Heart left ventricle (tissue), 16 donors: ENCODE results near the gene JAK3. TPM values are rescaled to one million over a fixed set of nuclear protein-coding genes. Genes with fewer than 3 reads are reported as not detected.

ENCODE experiments used
- ATAC-seq, 4 donors: fragments of 200-7000 bp; cut with Tn5 transposase; one replicate each; pipeline ENCODE4 v1.9.1; 2020 to 2022; ENCODE audit warnings: moderate library complexity in 4 of 4, mild to moderate bottlenecking in 3 of 4, moderate number of reproducible peaks in 1 of 4
- DNase-seq, 5 donors: peaks; one replicate each; pipeline ENCODE4 v3.0.0-alpha.2; 2020
- H3K27ac ChIP-seq, 12 donors: fragments of 200-600 bp; sonication (generic) in 4 of 12; one replicate each; pipeline versions ENCODE4 v1.5.0 to v1.8.0; 2016 to 2022; ENCODE audit warnings: mild to moderate bottlenecking in 2 of 12
- H3K27me3 ChIP-seq, 9 donors: fragments of 200-600 bp; sonication (generic) in 2 of 9; one replicate each; pipeline versions ENCODE4 v1.5.1 to v1.8.0; 2016 to 2022; ENCODE audit warnings: mild to moderate bottlenecking in 3 of 9
- H3K36me3 ChIP-seq, 9 donors: fragments of 200-600 bp; sonication (generic) in 2 of 9; one replicate each; pipeline versions ENCODE4 v1.5.0 to v1.8.0; 2018 to 2022; ENCODE audit warnings: mild to moderate bottlenecking in 2 of 9
- H3K4me1 ChIP-seq, 12 donors: fragments of 200-600 bp; sonication (generic) in 4 of 12; one replicate each; pipeline versions ENCODE4 v1.5.0 to v1.8.0; 2016 to 2022; ENCODE audit warnings: mild to moderate bottlenecking in 3 of 12
- H3K4me3 ChIP-seq, 12 donors: fragments of 200-600 bp; sonication (generic) in 4 of 12; one replicate each; pipeline versions ENCODE4 v1.5.0 to v1.8.0; 2017 to 2022; ENCODE audit warnings: mild to moderate bottlenecking in 9 of 12, moderate library complexity in 4 of 12
- H3K9me3 ChIP-seq, 12 donors: fragments of 200-600 bp; sonication (generic) in 4 of 12; one replicate each; pipeline versions ENCODE4 v1.5.0 to v1.8.0; 2016 to 2022; ENCODE audit warnings: mild to moderate bottlenecking in 1 of 12
- CTCF ChIP-seq, 12 donors: fragments of 200-600 bp; sonication (generic) in 4 of 12; IDR thresholded peaks; one replicate each; pipeline versions ENCODE4 v1.5.0 to v1.8.0; 2018 to 2022; ENCODE audit warnings: antibody characterized with exemption in 12 of 12, mild to moderate bottlenecking in 5 of 12
- POLR2A ChIP-seq, 2 donors: fragments of 450-650 bp; IDR thresholded peaks; one replicate each; pipeline ENCODE4 v1.6.1; 2017; ENCODE audit warnings: antibody characterized with exemption in 2 of 2, mild to moderate bottlenecking in 2 of 2, moderate library complexity in 2 of 2
- WGBS, 4 donors: extraction: QIAGEN DNeasy Blood & Tissue Kit in 2 of 4; methylation state at CpG; one replicate each; pipeline versions ENCODE4 v1.1.5 to v1.1.7; 2013 to 2018; 5-methylcytosine and 5-hydroxymethylcytosine counted together
- intact Hi-C, 10 donors: fragments of 100-400 bp; cut with DNase I; formaldehyde crosslinking; loops; one replicate each; pipeline versions ENCODE4 v1.11.1 to v1.14.2; 2022
- polyA plus RNA-seq, 2 donors: library from polyadenylated mRNA; stranded (reverse); fragments of 200-250 nt; gene quantifications; one replicate each; pipeline ENCODE4 v1.2.3, GENCODE V29; 2013
- total RNA-seq, 9 donors: library from RNA; depleted of rRNA in 2 of 9; stranded (reverse); fragments of >200 nt in 2 of 9; fragmentation: NEBNext Ultra II Directional in 3 of 9; extraction: Animal tissue kit (Norgen Biotek cat#: 25700) in 3 of 9; gene quantifications; one replicate each; pipeline versions ENCODE4 v1.1.0 to v1.2.4, GENCODE V29; 2016 to 2023
- donor health status: ischemic (EF 13 %, LVEDD 7.1; RV severe dilation, severe dysfunction).
- donor health status: healthy with polysubstance abuse.
- donor health status: DM: no; HTN: yes; CAD: no.
- donor health status: DM: no; HTN: no; CAD: no.
- donor health status: ischemic (EF 25% LVEDD 6.9; RV normal size, moderate dysfunction).
- donor health status: ischemic (EF 25% LVEDD 5.7; RV mildly dilated, moderate dysfunction).
- donor health status: healthy.
- donor health status: DM: yes; HTN: yes; CAD: no.
- donor health status: ischemic (EF 35%, LVEDD 5.7; RV mildly dilated, moderate dysfunction).
- donor health status: nonischemic (EF 11% LVEDD 7.7; RV severe dilation, severe dysfunction).
- donor health status: DM: yes; HTN: yes; CAD: no.
- donor health status: PGD.
- donor health status: ischemic (EF 29% LVEDD 5.4; RV normal size, mild dysfunction).
- donor health status: nonischemic (EF 23%, LVEDD 6.1; RV moderate dilation, normal function).

JAK3 gene
- total and polyA plus RNA-seq, 11 donors: 0.77 to 29.2 (median 1.8) TPM

- no peak for DNase-seq
- H3K4me1 ChIP-seq: peaks cover 0 to 16% (median 0%) of the 10 kb centered on the region in 12 donors
- peak in 3 of 4 donors; percentile 30 to 74 (median 57) for ATAC-seq
- no peak overlapping the region for H3K27ac ChIP-seq
- H3K36me3 ChIP-seq: peaks cover 0 to 68% (median 0%) of the 10 kb centered on the region in 9 donors
- intact Hi-C loops: no loop called here
- H3K27me3 ChIP-seq: peaks cover 0 to 38% (median 8%) of the 10 kb centered on the region in 9 donors
- H3K4me3 ChIP-seq: peak overlapping the region in 7 of 12 donors; percentile 10 to 30 (median 21)
- 16 to 25% (median 19%) methylated on average over 23 to 29 of the region's 29 CpGs for WGBS, 4 donors
- no peak for TF ChIP-seq POLR2A (IDR thresholded peaks at IDR 0.05)
- peak in 1 of 12 donors; percentile 18 for TF ChIP-seq CTCF (IDR thresholded peaks at IDR 0.05)
- no peaks in the 10 kb centered on the region for H3K9me3 ChIP-seq
These were observed 17.8 kb downstream of the JAK3 start for GRCh38 chr19:17829855-17830566.

- no peak overlapping the region for H3K27ac ChIP-seq
- H3K36me3 ChIP-seq: peaks cover 0 to 37% (median 0%) of the 10 kb centered on the region in 9 donors
- H3K27me3 ChIP-seq: peaks cover 0 to 34% (median 6%) of the 10 kb centered on the region in 9 donors
- no peaks in the 10 kb centered on the region for H3K9me3 ChIP-seq
- ATAC-seq: no peak
- TF ChIP-seq CTCF (IDR thresholded peaks at IDR 0.05) (no peak), POLR2A (IDR thresholded peaks at IDR 0.05) (no peak)
- DNase-seq: no peak
- H3K4me1 ChIP-seq: peaks cover 0 to 16% (median 0%) of the 10 kb centered on the region in 12 donors
- 81 to 89% (median 86%) methylated on average over 10 to 13 of the region's 13 CpGs for WGBS, 4 donors
- intact Hi-C loops: no loop called here
- H3K4me3 ChIP-seq: no peak overlapping the region
These were observed 21.2 kb downstream of the JAK3 start for GRCh38 chr19:17826508-17827056.

GRCh38 chr19:17824339-17824738 lies 23.4 kb downstream of the JAK3 start:
- Histone ChIP-seq H3K9me3 (no peaks in the 10 kb centered on the region), H3K27ac (no peak overlapping the region), H3K4me3 (no peak overlapping the region), H3K36me3 (peaks cover 0 to 19% (median 0%) of the 10 kb centered on the region in 9 donors), H3K4me1 (no peaks in the 10 kb centered on the region), H3K27me3 (peaks cover 0 to 21% (median 0%) of the 10 kb centered on the region in 9 donors)
- 57 to 65% (median 61%) methylated on average over 3 to 8 of the region's 8 CpGs for WGBS, 4 donors
- intact Hi-C loops: no loop called here
- ATAC-seq: no peak
- TF ChIP-seq CTCF (IDR thresholded peaks at IDR 0.05): no peak
- no peak for TF ChIP-seq POLR2A (IDR thresholded peaks at IDR 0.05)
- DNase-seq: no peak

- Histone ChIP-seq H3K9me3 (no peaks in the 10 kb centered on the region), H3K36me3 (peaks cover 0 to 3% (median 0%) of the 10 kb centered on the region in 9 donors), H3K4me1 (no peaks in the 10 kb centered on the region), H3K27ac (no peak within 1 kb of the TSS), H3K4me3 (no peak within 1 kb of the TSS), H3K27me3 (peaks cover 0 to 27% (median 3%) of the 10 kb centered on the region in 9 donors)
- ATAC-seq (no peak), DNase-seq (no peak)
- 62 to 74% (median 69%) methylated on average over 26 to 34 of the region's 34 CpGs for WGBS, 4 donors
- intact Hi-C loops: no loop called here
- TF ChIP-seq CTCF (IDR thresholded peaks at IDR 0.05): no peak
- no peak for TF ChIP-seq POLR2A (IDR thresholded peaks at IDR 0.05)
These were observed 26.6 kb downstream of the JAK3 start, which contains the start of gene INSL3 for GRCh38 chr19:17821190-17821589. Gene INSL3 (minus strand): TSS chr19:17821519. CDS start chr19:17821506, 13 bp downstream.
